Activated CD4-positive, CD25-positive, alpha-beta regulatory T cell treated with anti-CD3 and anti-CD28 coated beads, Interleukin-2, amount 50 U/mL, for 24 hours (primary cell): ENCODE measurements around the gene IQCC.
"Not testable (repeated sequence)": the region's sequence is repeated elsewhere in the genome, so short reads cannot be mapped to it uniquely, and the experiment has no call there.

ENCODE experiments used
- ATAC-seq, 2 donors: fragments of 150-1000 bp; cut with Tn5 transposase; one replicate each; pipeline ENCODE4 v1.10.0; 2021; ENCODE audit warnings: mild to moderate bottlenecking in 1 of 2, moderate library complexity in 1 of 2

IQCC gene

GRCh38 chr1:32205401-32206370, at the start of gene IQCC:
Gene IQCC, plus strand, starts transcription at chr1:32205671. Its CDS starts 11 bp downstream, at chr1:32205682.
- peak; percentile 77 to 79 for ATAC-seq

- peak; percentile 48 to 51 for ATAC-seq
Measured at GRCh38 chr1:32159189-32159588, 46.3 kb upstream of the IQCC start.

- no peak for ATAC-seq
Measured at GRCh38 chr1:32163405-32163804, 42.1 kb upstream of the IQCC start.

- ATAC-seq, result not testable (repeated sequence)
Measured at GRCh38 chr1:32165633-32166032, 39.8 kb upstream of the IQCC start.

- no peak for ATAC-seq
Measured at GRCh38 chr1:32170991-32171390, 34.5 kb upstream of the IQCC start.

GRCh38 chr1:32172621-32173245, 32.7 kb upstream of the IQCC start:
- no peak for ATAC-seq

- ATAC-seq, result no peak
Measured at GRCh38 chr1:32178380-32179192, 26.9 kb upstream of the IQCC start.

- ATAC-seq, result no peak
Measured at GRCh38 chr1:32179193-32179442, 26.4 kb upstream of the IQCC start.

GRCh38 chr1:32179443-32180185, 25.9 kb upstream of the IQCC start, which contains the start of gene TXLNA:
Gene TXLNA, plus strand, starts transcription at chr1:32179675. Its CDS starts 671 bp downstream, at chr1:32180346.
- ATAC-seq, result peak; percentile 88 to 90

GRCh38 chr1:32180186-32181060, 25.0 kb upstream of the IQCC start:
- peak; percentile 10 to 19 for ATAC-seq

- ATAC-seq, result no peak
Measured at GRCh38 chr1:32181065-32181464, 24.4 kb upstream of the IQCC start.

GRCh38 chr1:32181563-32181962, 23.9 kb upstream of the IQCC start:
- ATAC-seq, result no peak

GRCh38 chr1:32182060-32182459, 23.4 kb upstream of the IQCC start:
- no peak for ATAC-seq

- ATAC-seq, result no peak
Measured at GRCh38 chr1:32184650-32185049, 20.8 kb upstream of the IQCC start.

GRCh38 chr1:32186077-32186476, 19.4 kb upstream of the IQCC start:
- no peak for ATAC-seq

- ATAC-seq, result no peak
Measured at GRCh38 chr1:32186491-32186890, 19.0 kb upstream of the IQCC start.

- no peak for ATAC-seq
Measured at GRCh38 chr1:32187850-32188249, 17.6 kb upstream of the IQCC start.

GRCh38 chr1:32192220-32192948, 13.1 kb upstream of the IQCC start:
- no peak for ATAC-seq

- no peak for ATAC-seq
Measured at GRCh38 chr1:32194984-32195383, 10.5 kb upstream of the IQCC start.

GRCh38 chr1:32195531-32195930, 9.9 kb upstream of the IQCC start:
- no peak for ATAC-seq
